ENCODE results near the gene CATSPERD.

CATSPERD gene

GRCh38 chr19:5719961-5720790 lies at the start of gene CATSPERD, which contains the start of gene LONP1:
Gene CATSPERD (plus strand): TSS chr19:5720637. CDS start chr19:5720738, 101 bp downstream.
Gene LONP1 (minus strand): TSS chr19:5720146. CDS start chr19:5720132, 14 bp downstream.
- Histone ChIP-seq H3K4me1 (ENCODE audit: control insufficient read depth, low read depth, low read length) (peaks cover 6% of the 10 kb centered on the region), H3K9me3 (ENCODE audit: control insufficient read depth, low read depth, low read length) (no peaks in the 10 kb centered on the region), H3K27me3 (ENCODE audit: control insufficient read depth, insufficient read depth, low read length) (no peaks in the 10 kb centered on the region), H3K27ac (ENCODE audit: low read length) (peak within 1 kb of the TSS; percentile 92), H3K9ac (ENCODE audit: low read length) (peak within 1 kb of the TSS; percentile 89), H3K36me3 (ENCODE audit: control insufficient read depth, low read depth, low read length) (peaks cover 5% of the 10 kb centered on the region), H3K4me3 (ENCODE audit: low read length) (peak within 1 kb of the TSS; percentile 82)

DNA sequence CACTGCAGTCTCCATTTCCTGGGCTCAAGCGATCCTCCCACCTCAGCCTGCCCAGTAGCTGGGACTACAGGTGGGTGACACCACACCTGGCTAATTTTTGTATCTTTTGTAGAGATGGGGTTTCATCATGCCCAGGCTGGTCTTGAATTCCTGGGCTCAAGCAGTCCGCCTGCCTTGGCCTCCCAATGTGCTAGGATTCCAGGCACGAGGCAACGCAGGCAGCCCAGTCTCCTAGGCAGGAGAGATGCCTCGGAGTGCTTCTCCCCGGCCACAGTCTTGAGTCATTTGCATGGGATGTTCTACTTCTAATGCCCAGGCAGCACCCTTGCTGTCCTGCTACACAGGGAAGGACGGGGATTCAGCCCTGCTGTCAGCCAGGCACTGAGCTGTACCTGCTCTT lies 48.8 kb upstream of the CATSPERD start:
- no peaks in the 10 kb centered on the region for H3K9me3 ChIP-seq (ENCODE audit: control insufficient read depth, low read depth, low read length)
- H3K4me3 ChIP-seq (ENCODE audit: low read length), result no peak overlapping the region
- H3K9ac ChIP-seq (ENCODE audit: low read length), result no peak overlapping the region
- H3K27me3 ChIP-seq (ENCODE audit: control insufficient read depth, insufficient read depth, low read length), result no peaks in the 10 kb centered on the region
- no peak overlapping the region for H3K27ac ChIP-seq (ENCODE audit: low read length)
- H3K36me3 ChIP-seq (ENCODE audit: control insufficient read depth, low read depth, low read length), result peaks cover 30% of the 10 kb centered on the region
- H3K4me1 ChIP-seq (ENCODE audit: control insufficient read depth, low read depth, low read length), result no peaks in the 10 kb centered on the region

- H3K9me3 ChIP-seq (ENCODE audit: control insufficient read depth, low read depth, low read length), result no peaks in the 10 kb centered on the region
- H3K27ac ChIP-seq (ENCODE audit: low read length), result no peak overlapping the region
- peaks cover 18% of the 10 kb centered on the region for H3K36me3 ChIP-seq (ENCODE audit: control insufficient read depth, low read depth, low read length)
- H3K4me1 ChIP-seq (ENCODE audit: control insufficient read depth, low read depth, low read length), result no peaks in the 10 kb centered on the region
- no peaks in the 10 kb centered on the region for H3K27me3 ChIP-seq (ENCODE audit: control insufficient read depth, insufficient read depth, low read length)
- no peak overlapping the region for H3K4me3 ChIP-seq (ENCODE audit: low read length)
- no peak overlapping the region for H3K9ac ChIP-seq (ENCODE audit: low read length)
These were observed 47.6 kb upstream of the CATSPERD start for GRCh38 chr19:5672708-5673459.

DNA sequence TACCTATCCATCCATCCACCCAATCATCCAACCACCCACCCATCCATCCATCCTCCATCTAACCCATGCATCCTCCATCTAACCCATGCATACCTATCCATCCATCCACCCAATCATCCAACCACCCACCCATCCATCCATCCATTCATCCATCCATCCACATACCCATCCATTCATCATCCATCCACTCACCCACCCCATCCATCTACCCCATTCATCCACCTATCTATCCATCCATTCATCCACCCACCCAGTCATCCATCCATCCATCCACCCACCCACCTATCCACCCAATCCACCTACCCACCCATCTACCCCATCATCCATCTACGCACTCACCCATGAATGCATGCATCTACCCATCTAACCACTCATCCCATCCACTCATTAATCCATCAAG lies 46.7 kb upstream of the CATSPERD start:
- no peaks in the 10 kb centered on the region for H3K27me3 ChIP-seq (ENCODE audit: control insufficient read depth, insufficient read depth, low read length)
- no peak overlapping the region for H3K4me3 ChIP-seq (ENCODE audit: low read length)
- peaks cover 12% of the 10 kb centered on the region for H3K36me3 ChIP-seq (ENCODE audit: control insufficient read depth, low read depth, low read length)
- H3K27ac ChIP-seq (ENCODE audit: low read length), result no peak overlapping the region
- H3K4me1 ChIP-seq (ENCODE audit: control insufficient read depth, low read depth, low read length), result no peaks in the 10 kb centered on the region
- no peak overlapping the region for H3K9ac ChIP-seq (ENCODE audit: low read length)
- H3K9me3 ChIP-seq (ENCODE audit: control insufficient read depth, low read depth, low read length), result no peaks in the 10 kb centered on the region

DNA sequence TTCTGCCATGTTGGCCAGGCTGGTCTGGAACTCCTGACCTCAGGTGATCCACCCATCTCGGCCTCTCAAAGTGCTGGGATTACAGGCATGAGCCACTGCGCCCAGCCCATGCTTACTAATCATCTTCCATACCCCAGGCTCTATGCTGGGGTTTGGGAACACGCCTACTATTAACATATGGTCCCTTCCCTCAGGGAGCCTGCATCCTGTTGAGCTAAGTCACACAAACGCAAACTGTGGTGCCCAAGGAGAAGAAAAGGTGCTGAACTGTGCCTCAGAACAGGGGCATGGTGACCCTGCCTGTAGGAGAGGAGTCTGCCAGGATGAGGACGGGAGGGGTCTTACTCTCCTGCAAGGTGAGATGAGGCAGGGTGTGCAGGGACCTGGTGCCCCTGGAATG lies 45.7 kb upstream of the CATSPERD start:
- Histone ChIP-seq H3K4me3 (ENCODE audit: low read length) (no peak overlapping the region), H3K9ac (ENCODE audit: low read length) (no peak overlapping the region), H3K27ac (ENCODE audit: low read length) (no peak overlapping the region), H3K27me3 (ENCODE audit: control insufficient read depth, insufficient read depth, low read length) (no peaks in the 10 kb centered on the region), H3K9me3 (ENCODE audit: control insufficient read depth, low read depth, low read length) (no peaks in the 10 kb centered on the region), H3K36me3 (ENCODE audit: control insufficient read depth, low read depth, low read length) (peaks cover 4% of the 10 kb centered on the region), H3K4me1 (ENCODE audit: control insufficient read depth, low read depth, low read length) (no peaks in the 10 kb centered on the region)

DNA sequence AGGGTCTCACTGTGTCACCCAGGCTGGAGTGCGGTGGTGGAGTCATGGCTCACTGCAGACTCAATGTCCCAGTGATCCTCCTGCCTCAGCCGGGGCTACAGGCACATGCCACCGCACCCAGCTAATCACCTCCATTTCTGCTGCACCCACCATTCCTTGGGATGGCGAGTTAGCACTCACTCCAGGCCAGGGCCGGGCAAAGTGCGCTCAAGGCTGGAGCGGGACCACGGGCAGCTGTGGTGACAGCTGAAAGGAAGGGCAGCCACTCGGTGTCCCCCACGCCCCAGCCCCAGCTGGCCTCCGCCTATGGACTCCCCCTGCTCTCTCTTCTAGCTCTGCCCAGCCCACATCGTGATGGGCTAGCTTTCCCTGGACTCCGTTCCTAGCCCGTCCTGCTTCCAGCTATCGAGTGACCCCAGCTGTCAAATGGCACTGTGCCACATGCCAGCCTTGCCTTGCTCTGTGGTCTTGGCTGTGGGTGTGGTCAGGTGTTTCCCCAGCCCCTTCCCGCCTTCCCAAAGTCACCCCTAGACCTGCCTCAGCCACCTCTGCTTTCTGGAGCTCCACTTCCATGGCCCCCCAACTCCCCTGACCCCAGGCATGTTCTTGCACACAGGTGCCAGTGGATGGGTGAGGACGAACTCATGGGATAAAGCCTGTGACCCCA lies 44.2 kb upstream of the CATSPERD start:
- Histone ChIP-seq H3K9me3 (ENCODE audit: control insufficient read depth, low read depth, low read length) (no peaks in the 10 kb centered on the region), H3K27me3 (ENCODE audit: control insufficient read depth, insufficient read depth, low read length) (no peaks in the 10 kb centered on the region), H3K9ac (ENCODE audit: low read length) (no peak overlapping the region), H3K4me1 (ENCODE audit: control insufficient read depth, low read depth, low read length) (no peaks in the 10 kb centered on the region), H3K4me3 (ENCODE audit: low read length) (no peak overlapping the region), H3K36me3 (ENCODE audit: control insufficient read depth, low read depth, low read length) (no peaks in the 10 kb centered on the region), H3K27ac (ENCODE audit: low read length) (no peak overlapping the region)

- Histone ChIP-seq H3K4me3 (ENCODE audit: low read length) (no peak overlapping the region), H3K36me3 (ENCODE audit: control insufficient read depth, low read depth, low read length) (no peaks in the 10 kb centered on the region), H3K27ac (ENCODE audit: low read length) (no peak overlapping the region), H3K9ac (ENCODE audit: low read length) (no peak overlapping the region), H3K4me1 (ENCODE audit: control insufficient read depth, low read depth, low read length) (no peaks in the 10 kb centered on the region), H3K9me3 (ENCODE audit: control insufficient read depth, low read depth, low read length) (no peaks in the 10 kb centered on the region), H3K27me3 (ENCODE audit: control insufficient read depth, insufficient read depth, low read length) (no peaks in the 10 kb centered on the region)
These were observed 43.7 kb upstream of the CATSPERD start for GRCh38 chr19:5676772-5677105.

DNA sequence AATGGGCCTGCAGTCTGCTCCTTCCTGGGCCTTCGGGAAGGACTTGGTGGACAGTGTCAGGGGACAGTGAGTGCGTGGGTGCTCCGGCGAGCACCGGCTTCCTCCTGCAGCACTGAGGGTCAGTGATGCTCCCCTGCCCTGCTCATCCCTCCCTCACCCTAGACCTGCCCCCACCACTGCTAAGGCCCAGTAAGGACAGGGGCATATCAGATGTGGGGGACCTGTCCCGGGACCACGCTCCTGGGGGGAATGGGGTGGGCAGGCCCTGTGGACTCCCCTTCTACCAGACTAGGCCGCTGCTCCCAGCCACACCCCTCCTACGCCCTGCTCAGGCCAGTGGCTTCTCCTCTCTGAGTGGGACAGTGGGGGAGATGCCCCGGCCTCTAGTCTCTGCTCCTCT lies 43.3 kb upstream of the CATSPERD start:
- H3K36me3 ChIP-seq (ENCODE audit: control insufficient read depth, low read depth, low read length), result no peaks in the 10 kb centered on the region

GRCh38 chr19:5677580-5677979 lies 42.9 kb upstream of the CATSPERD start:
- H3K9me3 ChIP-seq (ENCODE audit: control insufficient read depth, low read depth, low read length), result no peaks in the 10 kb centered on the region
- no peaks in the 10 kb centered on the region for H3K36me3 ChIP-seq (ENCODE audit: control insufficient read depth, low read depth, low read length)
- H3K4me1 ChIP-seq (ENCODE audit: control insufficient read depth, low read depth, low read length), result no peaks in the 10 kb centered on the region
- H3K27ac ChIP-seq (ENCODE audit: low read length), result no peak overlapping the region
- H3K4me3 ChIP-seq (ENCODE audit: low read length), result no peak overlapping the region
- H3K27me3 ChIP-seq (ENCODE audit: control insufficient read depth, insufficient read depth, low read length), result no peaks in the 10 kb centered on the region
- H3K9ac ChIP-seq (ENCODE audit: low read length), result no peak overlapping the region

More for the DNA sequence above, 43.3 kb upstream of the CATSPERD start:
- Histone ChIP-seq H3K4me3 (ENCODE audit: low read length) (no peak overlapping the region), H3K9ac (ENCODE audit: low read length) (no peak overlapping the region), H3K4me1 (ENCODE audit: control insufficient read depth, low read depth, low read length) (no peaks in the 10 kb centered on the region), H3K27ac (ENCODE audit: low read length) (no peak overlapping the region), H3K27me3 (ENCODE audit: control insufficient read depth, insufficient read depth, low read length) (no peaks in the 10 kb centered on the region), H3K9me3 (ENCODE audit: control insufficient read depth, low read depth, low read length) (no peaks in the 10 kb centered on the region)

- Histone ChIP-seq H3K27me3 (ENCODE audit: control insufficient read depth, insufficient read depth, low read length) (no peaks in the 10 kb centered on the region), H3K27ac (ENCODE audit: low read length) (no peak overlapping the region), H3K4me3 (ENCODE audit: low read length) (no peak overlapping the region), H3K4me1 (ENCODE audit: control insufficient read depth, low read depth, low read length) (no peaks in the 10 kb centered on the region), H3K9me3 (ENCODE audit: control insufficient read depth, low read depth, low read length) (no peaks in the 10 kb centered on the region), H3K36me3 (ENCODE audit: control insufficient read depth, low read depth, low read length) (no peaks in the 10 kb centered on the region), H3K9ac (ENCODE audit: low read length) (no peak overlapping the region)
These were observed 42.2 kb upstream of the CATSPERD start for GRCh38 chr19:5678071-5678718.
